Activated CD8-positive, alpha-beta memory T cell treated with anti-CD3 and anti-CD28 coated beads, Interleukin-2, amount 50 U/mL, for 48 hours (primary cell): ENCODE data around the gene TIAM1.

Source experiments
- DNase-seq: peaks from one replicate; pipeline ENCODE4 v3.0.0-alpha.2; 2020

Gene TIAM1

GRCh38 chr21:31329456-31330143 lies 14.5 kb downstream of the TIAM1 start:
- DNase-seq = no peak

GRCh38 chr21:31326522-31327242 lies 17.4 kb downstream of the TIAM1 start:
- peak; percentile 65 for DNase-seq

GRCh38 chr21:31318971-31319370 lies 25.1 kb downstream of the TIAM1 start:
- no peak for DNase-seq

GRCh38 chr21:31317688-31318087 lies 26.4 kb downstream of the TIAM1 start:
- no peak for DNase-seq

- no peak for DNase-seq
Measured at GRCh38 chr21:31316488-31317169, 27.4 kb downstream of the TIAM1 start.

- no peak for DNase-seq
Measured at GRCh38 chr21:31316072-31316471, 28.0 kb downstream of the TIAM1 start.

GRCh38 chr21:31310750-31311149 lies 33.3 kb downstream of the TIAM1 start:
- DNase-seq = no peak

- DNase-seq = no peak
Measured at GRCh38 chr21:31308584-31308983, 35.5 kb downstream of the TIAM1 start.

- no peak for DNase-seq
Measured at GRCh38 chr21:31305888-31306287, 38.2 kb downstream of the TIAM1 start.

- no peak for DNase-seq
Measured at GRCh38 chr21:31299291-31300147, 44.5 kb downstream of the TIAM1 start.

- no peak for DNase-seq
Measured at GRCh38 chr21:31298618-31299269, 45.3 kb downstream of the TIAM1 start.

GRCh38 chr21:31297806-31298205 lies 46.3 kb downstream of the TIAM1 start:
- DNase-seq = no peak

- DNase-seq = no peak
Measured at GRCh38 chr21:31295676-31296075, 48.4 kb downstream of the TIAM1 start.

- DNase-seq = no peak
Measured at GRCh38 chr21:31294691-31295090, 49.4 kb downstream of the TIAM1 start.

GRCh38 chr21:31293986-31294385 lies 50.1 kb downstream of the TIAM1 start:
- peak; percentile 69 for DNase-seq

- DNase-seq = no peak
Measured at GRCh38 chr21:31290765-31291164, 53.3 kb downstream of the TIAM1 start.

GRCh38 chr21:31289702-31290101 lies 54.4 kb downstream of the TIAM1 start:
- no peak for DNase-seq

GRCh38 chr21:31288191-31288590 lies 55.9 kb downstream of the TIAM1 start:
- DNase-seq = no peak

- no peak for DNase-seq
Measured at GRCh38 chr21:31287201-31287600, 56.9 kb downstream of the TIAM1 start.

- DNase-seq = no peak
Measured at GRCh38 chr21:31286621-31287020, 57.4 kb downstream of the TIAM1 start.

- DNase-seq = no peak
Measured at GRCh38 chr21:31284797-31285397, 59.2 kb downstream of the TIAM1 start.

- DNase-seq = no peak
Measured at GRCh38 chr21:31283025-31283424, 61.0 kb downstream of the TIAM1 start.
